Stimulated activated CD4-positive, alpha-beta T cell treated with anti-CD3 and anti-CD28 coated beads, Interleukin-1b, Interleukin-23, amount 100 ng/mL, for 48 hours (primary cell): Measurements from ENCODE around the gene LILRA6.
"Not testable (repeated sequence)": the region's sequence is repeated elsewhere in the genome, so short reads cannot be mapped to it uniquely, and the experiment has no call there.

Experiments used
- DNase-seq: peaks from one replicate; pipeline ENCODE4 v3.0.0-alpha.2; 2020

Gene LILRA6

DNA sequence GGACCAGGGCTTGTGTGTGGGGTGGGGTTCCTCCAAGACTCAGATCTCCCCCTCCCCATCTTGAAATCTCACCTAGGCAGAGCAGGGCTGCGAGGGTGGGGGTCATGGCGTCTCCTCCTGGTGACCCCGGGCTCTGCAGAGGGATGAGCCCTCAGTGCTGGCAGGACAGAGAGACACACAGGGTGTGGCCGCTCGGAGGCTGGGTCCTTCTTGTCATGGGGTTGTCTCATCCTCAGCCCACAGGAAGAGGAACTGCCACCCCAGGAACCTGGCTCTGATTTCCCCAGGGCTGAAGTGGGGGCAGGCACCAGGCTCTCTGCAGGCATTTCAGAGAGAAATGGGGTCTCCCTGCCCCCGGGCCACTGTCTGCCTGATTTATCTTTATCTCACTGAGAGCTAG lies at the start of gene LILRA6:
Gene LILRA6 (minus strand): TSS at position 145 of the 400 bp plus-strand sequence.
- not testable (repeated sequence) for DNase-seq

DNA sequence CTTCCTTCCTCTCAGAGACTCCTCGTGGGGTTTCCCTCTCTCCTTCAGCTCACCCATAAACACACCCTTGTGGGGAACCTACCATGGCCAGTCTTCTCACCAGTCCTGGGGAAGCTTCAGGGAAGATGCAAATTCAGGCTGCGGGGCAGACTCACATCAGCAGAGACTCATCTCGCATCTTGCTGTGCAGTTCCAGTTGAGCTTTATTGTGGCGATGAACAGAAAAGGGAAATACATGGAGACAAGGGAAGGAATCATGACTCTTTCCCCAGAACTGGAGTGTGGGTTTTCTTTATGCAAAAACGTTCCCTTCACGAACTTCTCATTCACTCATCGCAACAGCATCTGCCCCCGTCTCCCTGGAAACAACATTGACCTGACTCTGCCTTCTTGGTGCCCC lies 46.6 kb upstream of the LILRA6 start:
- not testable (repeated sequence) for DNase-seq

DNA sequence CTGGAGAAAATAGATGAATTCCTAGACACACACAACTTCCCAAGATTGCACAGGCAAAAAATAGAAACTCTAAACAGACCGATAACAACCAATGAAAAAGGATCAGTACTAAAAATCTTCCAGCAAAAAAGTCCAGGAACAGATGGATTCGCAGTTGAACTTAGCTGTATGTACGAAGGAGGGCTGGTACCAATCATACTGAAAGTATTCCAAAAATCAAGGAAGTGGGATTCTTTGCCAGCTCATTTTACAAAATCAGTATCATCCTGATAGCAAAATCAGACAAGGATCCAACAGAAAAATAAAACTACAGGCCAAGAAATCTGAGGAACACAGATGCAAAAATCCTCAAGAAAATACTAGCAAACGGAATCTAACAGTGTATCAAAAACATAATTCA lies 44.9 kb upstream of the LILRA6 start:
- DNase-seq: no peak

DNA sequence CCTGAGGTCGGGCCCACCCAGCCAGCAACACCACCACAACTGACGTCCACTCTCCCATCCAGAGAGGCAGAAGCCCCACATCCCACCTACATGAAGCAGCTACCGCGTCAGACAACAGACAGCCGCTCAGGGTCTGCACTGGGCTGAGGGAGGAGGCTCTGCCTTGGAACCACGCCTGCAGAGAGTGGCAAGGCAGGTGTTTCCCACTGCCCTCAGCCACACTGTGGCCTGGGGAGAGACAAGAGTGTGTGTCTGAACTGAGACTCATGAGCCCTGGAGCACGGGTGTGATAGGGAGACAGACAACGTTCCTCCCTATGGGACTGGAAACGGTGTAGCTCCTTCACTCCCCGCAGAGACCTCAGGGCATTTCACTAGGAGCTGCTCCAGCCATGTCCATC lies 43.7 kb upstream of the LILRA6 start:
- DNase-seq: not testable (repeated sequence)

DNA sequence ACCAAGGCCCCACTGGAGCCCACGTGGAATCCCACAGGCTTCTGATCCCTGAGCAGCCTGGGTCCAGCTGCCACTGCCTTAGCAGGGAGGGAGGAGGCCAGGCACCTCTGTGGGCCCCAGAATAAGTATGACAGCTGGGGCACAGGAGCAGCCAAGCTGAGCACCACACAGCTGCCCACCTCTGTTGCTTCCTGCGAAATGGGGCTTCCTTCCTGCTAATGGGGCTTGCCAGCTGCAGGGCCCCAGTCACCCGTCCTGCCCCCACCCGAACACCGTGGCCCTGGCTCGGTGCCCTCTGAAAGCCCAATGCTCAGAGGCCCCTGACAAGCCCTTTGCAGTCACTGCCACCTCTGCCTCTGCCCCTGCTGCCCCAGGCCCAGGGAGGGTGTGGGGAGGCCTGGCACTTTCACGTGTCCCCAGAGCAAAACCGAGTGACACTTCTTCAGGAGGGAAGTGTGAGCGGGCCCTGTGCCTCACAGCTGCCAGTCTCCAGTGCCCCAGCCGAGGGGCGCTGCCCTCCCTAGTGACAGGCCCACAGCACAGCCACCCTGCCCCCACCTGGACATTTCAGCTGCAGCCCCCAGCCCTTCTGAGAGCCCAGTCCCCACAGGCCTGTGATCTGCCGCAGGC lies 43.0 kb upstream of the LILRA6 start:
- DNase-seq: not testable (repeated sequence)

DNA sequence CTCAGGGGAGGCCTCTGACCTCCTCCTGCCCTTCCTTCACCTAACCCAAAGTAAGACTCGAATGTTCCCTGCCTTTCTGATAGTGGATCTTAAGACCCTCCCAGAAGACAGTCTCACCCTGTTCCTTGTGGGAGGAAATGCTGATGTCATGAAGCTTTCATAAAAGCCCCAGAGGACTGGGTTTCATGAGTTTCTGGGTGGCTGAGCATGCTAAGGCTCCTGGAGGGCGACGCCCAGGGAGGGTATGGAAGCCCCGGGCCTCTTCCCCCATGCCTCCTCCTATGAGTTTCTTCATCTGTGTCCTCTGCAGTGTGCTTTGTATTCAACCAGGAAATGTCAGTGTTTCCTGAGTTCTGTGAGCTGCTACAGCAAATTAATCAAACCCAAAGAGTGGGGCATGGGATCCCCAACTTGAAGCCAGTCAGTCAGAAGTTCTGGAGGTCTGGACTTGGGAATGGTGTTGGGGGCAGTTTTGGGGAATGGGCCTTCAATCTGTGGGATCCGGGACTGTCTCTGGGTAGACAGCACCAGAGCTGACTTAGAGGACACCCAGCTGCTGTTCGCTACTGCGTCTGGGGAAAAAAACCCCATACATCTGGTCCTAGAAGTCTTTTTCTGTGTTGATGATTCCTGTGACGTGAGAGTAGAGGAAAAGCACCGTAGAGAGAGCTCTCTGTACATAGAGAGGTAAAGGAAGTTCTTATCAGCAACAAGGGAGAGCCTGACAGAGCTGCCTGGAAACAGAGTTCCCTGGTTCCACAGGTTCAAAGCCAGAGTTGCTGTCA lies 40.3 kb upstream of the LILRA6 start:
- DNase-seq: no peak

DNA sequence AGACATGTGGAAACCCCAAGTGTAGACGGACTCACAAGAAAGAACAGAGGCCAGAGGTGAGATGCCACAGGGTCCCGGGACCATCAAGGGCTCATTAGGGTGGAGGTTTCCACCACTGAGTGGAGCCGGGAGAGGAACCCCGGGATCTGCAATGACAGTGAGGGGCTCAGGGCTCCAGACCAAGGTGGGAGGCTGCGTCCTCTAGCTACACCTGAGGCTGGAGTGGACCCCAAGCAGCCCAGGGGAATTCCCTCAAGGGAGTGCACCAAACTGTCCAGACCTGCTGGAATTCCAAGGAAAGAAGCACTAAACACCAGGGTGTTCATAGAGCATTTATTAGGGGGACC lies 39.1 kb upstream of the LILRA6 start:
- not testable (repeated sequence) for DNase-seq

DNA sequence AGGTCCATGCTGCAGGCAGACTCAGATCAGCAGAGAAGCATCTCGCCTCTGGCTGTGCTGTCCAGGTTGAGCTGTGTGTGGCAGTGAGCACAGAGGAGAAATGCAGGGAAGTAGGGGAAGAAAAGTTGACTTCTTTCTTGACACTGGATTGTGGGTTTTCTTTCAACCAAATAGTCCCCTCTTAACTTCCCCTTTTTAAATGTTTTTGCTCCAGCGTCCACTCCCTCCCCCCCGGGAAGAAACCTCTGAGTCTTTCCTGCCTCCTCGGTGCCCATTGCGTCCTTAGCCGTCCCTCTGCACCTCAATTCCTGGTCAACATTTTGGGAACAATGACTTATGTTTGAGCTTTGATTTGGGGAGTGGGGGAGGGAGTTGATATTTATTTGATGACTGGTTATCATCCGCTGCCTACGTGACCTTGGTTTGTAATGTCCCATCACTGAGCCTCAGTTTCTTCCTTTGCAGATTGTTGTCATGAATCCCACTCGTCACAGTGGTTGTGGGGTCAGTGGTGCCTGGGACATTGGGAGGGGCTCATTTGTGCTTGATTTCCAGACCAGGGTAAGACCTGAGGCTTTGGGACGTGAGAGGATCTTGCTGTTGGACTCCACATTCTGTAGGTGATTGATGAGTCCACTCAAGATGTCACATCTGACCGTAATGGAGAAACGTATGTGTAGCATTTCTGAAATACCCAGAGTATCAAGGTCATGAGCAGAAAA lies 38.6 kb upstream of the LILRA6 start, which contains the start of gene LILRB2:
Gene LILRB2 (minus strand): TSS at position 104 of the 722 bp plus-strand sequence. CDS start 614 bp downstream, outside the sequence.
- no peak for DNase-seq

DNA sequence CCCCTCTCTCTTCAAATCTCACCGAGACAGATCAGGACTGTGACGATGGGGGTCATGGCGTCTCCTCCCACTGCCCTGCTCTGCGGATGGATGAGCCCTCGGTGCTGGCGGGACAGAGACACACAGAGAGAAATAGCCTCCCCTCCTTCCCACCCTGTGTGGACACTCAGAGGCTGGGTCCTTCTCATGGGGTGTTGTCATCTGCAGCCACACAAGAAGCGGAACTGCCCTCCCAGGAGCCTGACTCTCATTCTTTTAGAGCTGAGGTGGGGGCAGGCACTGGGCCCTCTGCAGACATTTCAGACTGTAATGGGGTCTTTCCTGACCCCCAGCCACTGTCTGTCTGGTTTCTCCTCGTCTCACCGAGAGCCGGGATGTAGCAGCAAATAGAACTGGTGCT lies 37.9 kb upstream of the LILRA6 start:
- DNase-seq: not testable (repeated sequence)

DNA sequence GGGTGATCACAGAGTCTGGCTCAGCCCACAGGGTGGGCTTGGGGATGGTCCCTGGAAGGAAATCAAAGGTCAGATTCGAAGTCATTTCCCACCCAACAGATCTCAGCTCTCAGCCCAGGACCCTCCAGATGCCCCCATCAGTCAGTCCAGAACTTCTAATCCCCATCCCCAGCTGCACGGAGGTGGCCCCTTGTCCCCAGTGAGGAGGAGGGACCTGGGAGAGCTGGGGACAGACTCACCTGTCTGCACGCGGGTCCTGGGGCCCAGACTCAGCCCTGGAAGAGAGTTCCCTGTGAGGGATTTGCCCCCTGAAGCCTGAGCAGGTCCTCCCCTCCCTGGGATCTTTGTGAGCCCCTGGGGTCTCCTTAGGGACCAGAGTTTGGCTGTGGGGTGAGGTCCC lies 37.4 kb upstream of the LILRA6 start:
- not testable (repeated sequence) for DNase-seq

DNA sequence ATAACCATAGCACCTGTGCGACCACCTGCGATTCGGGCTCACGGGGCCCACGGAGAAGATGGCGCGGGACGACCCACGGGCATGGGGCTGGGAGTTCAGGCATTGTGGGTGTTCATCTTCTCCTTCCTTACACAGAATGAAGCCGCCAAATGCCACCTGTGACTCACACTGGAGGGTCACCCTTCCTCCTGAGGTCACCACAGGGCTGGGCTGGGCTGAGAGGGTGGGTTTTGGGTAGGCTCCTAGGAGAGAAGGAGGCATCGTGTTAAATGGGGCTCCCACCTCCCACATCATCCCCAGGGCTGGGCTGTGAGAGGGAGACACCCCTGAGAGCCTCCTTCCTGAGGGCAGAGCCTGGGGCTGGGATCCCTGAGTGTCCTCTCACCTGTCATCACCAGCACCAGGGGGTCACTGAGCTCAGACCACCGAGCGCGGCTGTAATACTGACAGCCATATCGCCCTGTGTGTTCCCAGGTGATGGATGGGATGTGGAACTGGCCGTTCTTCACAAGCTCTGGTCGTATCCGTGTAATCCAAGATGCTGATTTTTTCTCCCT lies 36.9 kb upstream of the LILRA6 start:
- DNase-seq: no peak

DNA sequence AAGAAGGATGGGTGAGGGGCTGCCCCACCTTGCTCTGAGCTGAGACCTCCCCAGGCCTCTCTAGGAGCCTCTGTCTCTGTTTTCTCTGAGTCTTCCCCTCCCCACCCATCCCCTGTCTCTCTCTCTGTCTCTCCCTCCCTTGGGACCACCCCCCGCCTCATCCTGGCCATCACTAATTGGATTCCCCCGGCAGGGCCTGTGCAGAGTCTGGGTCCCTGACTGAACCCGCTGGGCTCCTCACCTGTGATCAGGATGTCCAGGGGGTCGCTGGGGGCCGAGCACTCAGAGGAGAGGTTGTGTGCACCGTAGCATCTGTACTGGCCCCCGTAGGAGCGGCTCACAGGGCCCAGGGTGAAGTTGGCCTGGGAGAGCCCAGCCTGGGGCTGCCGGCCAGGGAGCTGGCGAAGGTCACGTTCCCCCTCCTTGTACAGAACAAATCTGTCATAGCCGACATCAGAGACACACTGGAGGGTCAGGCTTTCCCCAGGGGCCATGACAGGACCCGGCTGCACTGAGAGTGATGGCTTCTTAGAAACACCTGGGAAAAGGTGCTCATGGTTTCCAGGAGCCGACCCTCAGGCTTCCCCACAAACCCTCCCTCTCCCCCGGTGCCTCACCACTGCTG lies 36.1 kb upstream of the LILRA6 start:
- DNase-seq: not testable (repeated sequence)

DNA sequence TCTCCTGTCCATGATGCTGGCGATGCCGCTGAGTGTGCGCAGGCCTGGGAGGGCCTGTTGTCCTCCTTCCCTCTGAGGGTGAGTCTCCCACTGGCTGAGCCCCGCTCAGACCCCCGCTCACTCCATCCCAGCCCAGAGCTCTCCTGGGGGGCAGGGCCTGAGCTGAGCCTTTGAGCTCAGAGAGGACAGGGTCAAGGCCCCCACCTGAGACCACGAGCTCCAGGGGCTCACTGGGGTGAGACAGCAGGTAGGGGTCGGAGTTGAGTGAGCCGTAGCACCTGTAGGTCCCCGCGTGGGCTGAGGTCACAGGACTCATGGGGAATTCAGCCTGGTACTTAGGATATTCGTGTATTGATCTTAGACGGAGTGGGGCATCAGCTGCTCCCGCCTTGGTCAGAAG lies 35.5 kb upstream of the LILRA6 start:
- not testable (repeated sequence) for DNase-seq

DNA sequence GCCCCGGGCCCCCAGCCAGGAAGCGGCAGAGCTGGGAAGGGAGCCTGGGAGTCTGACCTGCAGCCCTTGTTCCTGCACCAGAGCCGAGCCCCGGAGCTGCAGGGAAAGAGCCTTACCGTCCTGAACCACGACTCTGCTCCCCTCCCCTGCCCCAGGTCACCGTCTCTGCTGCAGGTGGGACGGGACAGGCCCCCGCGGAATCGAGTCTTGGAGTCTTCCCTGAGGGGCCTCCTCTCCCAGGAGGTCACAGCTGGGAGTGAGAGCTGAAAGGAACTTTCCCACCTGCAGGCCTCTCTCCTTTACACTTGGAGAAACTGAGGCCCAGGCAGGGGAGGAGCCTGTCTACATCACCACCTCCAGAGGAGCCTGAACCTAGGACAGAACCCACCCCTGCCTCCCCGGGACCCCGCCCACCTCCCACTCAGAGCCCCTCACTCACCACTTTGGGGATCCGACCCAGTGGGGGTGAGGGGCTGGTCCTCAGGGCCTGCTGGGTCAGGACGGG lies 34.6 kb upstream of the LILRA6 start:
- DNase-seq: not testable (repeated sequence)

DNA sequence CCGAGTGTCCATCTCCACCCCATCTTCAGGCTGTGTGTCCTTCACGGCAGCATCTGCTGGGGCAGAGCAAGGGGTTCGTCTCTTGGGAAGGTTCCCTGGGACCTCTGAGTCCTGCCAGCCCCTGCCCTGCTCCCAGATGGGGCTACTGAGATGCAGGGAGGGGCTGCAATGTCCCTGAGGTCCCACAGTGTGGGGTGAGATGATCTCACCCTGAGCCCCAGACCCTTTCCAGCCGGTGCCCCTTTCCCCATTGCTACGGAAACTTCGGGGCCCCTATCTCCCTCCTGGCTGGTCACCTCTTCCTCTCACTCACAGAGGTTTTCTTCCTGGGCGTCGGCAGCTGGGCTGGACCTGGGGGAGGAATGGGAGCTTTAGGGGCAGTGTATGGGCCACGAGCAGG lies 33.4 kb upstream of the LILRA6 start:
- DNase-seq: no peak

DNA sequence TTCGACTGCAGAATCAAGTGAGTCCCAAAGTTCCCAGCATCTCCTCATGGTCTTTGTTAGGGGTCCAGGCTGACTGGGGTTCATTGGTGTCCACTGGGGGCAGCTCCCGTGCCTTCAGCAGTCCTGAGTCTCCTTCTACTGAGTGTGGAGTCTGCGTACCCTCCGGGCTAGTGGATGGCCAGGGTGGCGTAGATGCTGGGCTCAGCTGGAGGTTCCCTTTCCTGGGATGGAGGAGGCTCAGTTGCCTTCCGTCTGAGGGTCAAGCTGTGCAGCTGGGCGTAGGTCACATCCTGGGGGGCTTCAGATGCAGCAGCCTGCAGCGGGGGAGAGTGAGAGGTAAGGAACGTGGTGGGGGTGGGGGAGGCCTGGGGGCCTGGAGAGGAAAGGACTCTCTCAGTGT lies 31.9 kb upstream of the LILRA6 start:
- DNase-seq: not testable (repeated sequence)

DNA sequence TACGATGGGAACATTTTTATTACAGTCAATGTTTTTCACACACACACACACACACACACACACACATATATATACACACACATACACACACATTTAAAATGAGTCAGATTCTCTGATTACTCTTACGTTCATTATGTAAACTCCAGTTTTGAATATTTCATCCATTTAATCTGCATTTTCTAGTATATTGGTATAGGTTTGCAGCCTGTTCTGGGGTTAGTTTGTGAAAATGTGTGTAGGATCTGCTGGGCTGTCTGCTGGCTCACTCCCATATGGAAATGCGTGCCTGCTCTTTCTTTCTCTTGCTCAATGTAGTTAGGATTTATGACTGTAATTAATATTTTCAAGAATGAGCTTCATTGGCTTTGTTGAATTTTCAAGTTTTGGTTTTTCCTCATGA lies 31.2 kb upstream of the LILRA6 start:
- DNase-seq: no peak

DNA sequence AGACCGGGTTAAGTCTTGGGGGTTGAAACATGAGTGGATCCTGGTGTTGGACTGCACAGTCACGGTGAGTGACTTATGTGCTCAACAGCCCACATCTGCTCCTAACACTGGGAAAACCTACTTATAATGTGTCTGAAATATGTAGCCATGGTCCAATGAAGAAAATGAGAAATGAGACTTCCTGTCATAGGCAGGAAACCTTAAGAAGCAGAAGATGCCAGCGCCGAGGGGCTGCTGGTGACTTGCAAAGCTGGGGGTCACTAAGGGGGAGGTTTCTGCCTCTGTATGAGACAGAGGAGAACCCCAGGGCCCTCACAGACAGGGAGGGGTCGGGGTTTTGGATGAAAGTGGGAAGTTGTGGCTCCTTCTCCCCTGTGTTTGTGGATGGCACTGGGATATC lies 29.6 kb upstream of the LILRA6 start:
- not testable (repeated sequence) for DNase-seq

DNA sequence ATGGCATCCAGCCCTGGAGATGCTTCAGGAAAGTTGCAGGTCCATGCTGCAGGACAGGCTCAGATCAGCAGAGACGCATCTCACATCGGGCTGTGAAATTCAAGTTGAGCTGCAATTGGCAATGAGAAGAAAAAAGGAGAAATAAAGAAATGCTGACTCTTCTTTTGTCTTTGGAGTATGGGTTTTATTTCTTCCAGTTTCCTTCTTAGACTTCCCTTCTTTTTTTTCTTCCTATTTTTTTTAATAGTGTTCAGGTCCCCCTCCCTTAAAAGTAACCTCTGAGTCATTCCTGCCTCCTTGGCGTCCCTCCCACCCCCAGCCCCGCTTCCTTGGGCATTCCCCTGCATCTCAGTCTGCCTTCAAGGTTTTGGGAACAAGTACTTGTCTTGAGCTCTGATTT lies 29.0 kb upstream of the LILRA6 start:
- DNase-seq: not testable (repeated sequence)

DNA sequence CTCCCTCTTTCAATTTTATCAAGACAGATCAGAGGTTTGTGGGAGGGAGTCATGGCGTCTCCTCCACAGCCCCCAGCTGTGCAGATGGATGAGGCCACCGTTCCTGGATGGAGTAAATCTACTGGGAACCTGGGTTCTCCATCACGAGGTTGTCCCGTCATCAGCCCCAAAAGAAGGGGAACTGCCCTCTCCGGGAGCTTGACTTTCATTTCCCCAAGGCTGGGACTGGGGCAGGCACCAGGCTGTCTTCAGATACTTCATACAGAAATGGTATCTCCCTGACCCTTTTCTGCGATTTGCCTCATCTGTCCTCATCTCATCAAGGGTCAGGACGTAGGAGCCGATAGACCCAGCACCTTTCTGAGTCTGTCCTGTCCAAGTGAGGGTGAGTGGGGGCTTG lies 28.5 kb upstream of the LILRA6 start:
- DNase-seq: no peak

DNA sequence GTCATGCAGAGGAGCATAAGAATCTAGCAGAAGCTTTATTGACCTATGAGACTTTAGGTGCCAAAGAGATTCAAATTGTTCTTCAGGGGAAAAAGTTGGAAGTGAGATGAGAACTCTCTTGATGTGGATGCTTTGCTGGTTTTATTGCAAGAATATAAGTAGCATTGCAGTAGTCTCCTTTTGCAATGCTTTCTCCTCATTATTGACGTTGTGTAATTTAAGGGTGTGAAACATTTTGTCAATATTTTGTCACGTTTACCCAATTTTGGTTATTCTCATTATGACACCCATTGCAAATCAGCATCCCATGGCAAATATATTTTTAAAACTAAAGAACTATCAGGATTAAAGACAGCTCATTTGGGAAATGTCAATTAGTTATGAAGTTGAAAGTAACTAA lies 26.3 kb upstream of the LILRA6 start:
- DNase-seq: no peak

DNA sequence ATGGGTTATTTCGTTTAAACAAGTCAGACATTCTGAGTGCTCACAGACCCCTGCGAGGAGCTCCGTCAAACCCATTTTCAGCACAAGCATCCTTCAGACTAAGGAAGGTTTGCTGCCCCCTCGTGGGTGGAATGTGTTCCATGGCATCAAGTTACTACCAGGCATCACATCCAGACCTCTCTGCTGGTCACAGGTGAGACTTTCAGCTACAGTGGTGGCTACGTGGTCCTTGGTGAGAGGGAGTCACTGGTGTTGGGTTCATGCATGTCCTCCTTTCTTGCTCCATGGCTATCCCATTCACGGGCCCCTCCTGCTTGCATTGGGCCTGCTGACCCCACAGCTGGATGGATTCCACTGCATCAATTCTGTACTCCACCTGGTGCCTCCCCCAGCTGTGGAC lies 23.5 kb upstream of the LILRA6 start:
- DNase-seq: peak; percentile 71

DNA sequence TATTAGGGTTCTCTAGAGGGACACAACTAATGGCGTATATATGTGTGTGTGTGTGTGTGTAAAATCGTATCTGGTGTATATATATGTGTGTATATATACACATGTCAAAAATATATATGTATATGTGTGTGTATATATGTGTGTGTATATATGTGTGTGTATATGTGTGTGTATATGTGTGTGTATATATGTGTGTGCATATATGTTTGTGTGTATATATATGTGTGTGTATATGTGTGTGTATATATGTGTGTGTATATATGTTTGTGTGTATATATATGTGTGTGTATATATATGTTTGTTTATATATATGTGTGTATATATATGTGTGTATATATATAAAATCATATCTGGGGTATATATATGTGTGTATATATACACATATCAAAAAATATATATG lies 19.9 kb upstream of the LILRA6 start:
- DNase-seq: no peak
